NK-92 treated with Interleukin-12 subunit alpha and Interleukin-12 subunit beta, amount 100 ng/mL, for 24 hours (cell line): Measurements from ENCODE around the gene TNFRSF21.

Experiments
- DNase-seq: peaks from one replicate; lab custom pipeline; 2025; lab: John Stamatoyannopoulos, UW

TNFRSF21 gene

DNA sequence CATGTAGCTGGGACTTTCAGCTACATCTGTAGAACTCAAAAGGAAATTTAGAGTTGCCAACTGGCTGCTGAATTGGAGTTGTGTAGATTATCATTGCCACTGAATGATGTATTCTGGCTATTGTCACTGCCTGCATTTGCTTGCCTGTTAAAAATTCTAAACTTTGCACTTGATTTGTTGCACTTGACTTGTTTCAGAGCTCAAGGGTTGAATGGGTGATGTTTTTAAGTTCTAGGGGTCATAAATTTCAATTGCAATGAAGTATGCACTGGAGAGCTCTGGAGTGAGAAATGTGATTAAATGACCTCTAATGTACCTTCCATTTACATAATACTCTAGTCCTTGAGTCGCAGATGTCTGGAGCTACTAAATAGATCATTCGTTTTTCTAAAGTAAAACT is 102.4 kb downstream of the TNFRSF21 start:
- no peak for DNase-seq

DNA sequence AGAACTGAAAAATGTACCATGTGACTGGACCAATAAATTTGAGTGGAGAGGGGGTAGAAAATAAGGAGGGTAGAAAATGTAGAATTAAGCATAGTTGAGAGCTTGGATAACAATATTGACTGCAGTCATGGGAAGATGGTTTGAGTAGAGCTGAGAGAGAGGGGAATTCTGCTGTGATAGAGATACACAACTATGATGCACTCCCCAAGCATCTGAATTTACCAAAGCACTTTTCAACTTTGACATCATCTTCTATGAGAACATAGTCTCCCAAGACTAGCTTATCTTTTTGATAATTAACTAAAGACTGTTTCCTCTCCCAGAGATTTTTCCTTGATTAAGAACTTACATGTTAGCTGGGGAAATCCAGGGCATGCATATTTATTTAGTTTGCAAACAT is 103.1 kb downstream of the TNFRSF21 start:
- no peak for DNase-seq

DNA sequence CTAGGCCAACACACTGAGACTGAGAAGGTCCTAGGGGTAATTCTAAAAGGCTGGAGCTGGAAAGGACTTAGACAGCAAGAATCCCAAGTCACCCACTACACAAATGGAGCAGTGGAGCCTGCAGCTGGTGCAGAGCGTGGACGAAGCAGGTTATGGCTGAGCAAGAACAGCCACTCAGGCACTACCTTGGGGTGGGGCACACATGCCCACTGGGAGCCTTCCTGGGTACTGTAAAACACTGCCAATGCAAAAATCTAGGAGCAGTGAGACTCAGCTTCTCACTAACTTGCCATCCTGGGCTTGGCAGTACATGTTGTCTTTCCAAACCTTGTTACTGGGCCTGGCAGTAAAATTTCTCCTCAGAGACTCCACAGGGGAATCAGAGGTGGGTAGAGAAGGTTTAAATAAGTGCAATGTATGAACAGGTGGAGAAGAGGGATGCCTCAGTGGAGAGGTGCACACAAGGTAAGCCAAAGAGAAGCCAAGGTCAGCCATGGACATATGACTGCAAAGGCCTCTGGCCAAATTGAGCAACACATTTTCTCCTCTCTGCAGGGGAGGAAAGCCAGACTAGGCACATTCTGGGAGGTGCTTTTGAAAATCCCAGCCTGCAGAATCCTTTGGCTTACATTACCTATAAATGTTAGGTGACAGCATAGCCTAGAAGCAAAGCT is 105.6 kb downstream of the TNFRSF21 start:
- no peak for DNase-seq

DNA sequence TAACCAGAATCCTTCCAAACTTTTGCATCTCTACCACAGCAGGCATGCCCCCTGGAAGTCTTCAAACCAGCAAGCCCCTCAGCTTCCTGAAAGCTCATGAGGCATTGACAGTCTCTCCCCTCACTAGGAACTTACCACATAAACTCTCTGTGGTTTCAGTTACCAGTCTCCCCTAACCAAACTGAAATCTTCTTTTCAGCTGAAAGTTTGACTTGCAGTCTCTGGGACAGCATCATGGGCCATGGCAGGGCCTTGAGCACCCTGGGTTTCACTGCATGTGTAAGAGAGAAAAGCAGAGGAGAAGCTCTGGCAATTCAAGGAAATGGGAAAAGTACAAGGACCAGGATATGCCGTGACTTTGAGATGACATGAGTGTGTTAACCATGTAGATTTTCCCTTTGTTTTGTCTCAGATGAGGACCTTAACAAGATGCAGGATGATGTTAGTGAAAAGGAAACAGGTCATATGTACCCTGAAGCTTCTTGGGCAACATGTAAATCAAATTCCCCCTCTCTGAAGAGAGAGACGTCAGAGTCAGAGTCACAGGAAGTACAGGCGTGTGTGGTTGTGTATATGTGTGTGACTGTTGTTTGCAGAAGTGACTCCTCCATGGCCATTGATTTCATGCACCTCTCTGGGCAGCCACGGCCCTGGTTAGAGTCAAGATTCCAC is 106.3 kb downstream of the TNFRSF21 start:
- no peak for DNase-seq

DNA sequence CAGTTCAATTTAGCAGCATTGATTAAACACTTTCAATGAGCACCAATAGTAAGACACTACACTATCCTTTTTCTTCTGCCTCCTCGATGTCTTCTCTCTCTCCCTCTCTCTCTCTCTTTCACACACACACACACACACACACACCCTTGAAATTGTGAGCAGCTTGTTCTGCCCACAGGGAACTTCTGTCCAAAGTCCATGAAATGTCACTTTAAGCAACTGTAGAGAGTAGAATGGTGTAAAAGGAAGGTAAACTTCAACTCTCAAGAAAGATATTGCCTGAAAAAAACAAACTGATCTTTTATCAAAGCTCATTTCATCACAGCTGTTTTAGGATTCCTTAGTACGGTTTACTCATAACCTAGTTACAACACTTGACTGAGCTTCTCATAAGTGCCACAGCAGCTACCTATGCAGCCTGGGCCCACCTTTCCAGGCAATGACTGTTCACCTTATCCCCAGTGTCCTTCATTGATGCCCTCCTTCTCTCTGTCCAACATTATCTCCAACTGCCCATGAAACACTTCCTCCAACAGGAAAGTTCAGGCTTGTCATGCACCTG is 107.0 kb downstream of the TNFRSF21 start:
- DNase-seq = no peak

DNA sequence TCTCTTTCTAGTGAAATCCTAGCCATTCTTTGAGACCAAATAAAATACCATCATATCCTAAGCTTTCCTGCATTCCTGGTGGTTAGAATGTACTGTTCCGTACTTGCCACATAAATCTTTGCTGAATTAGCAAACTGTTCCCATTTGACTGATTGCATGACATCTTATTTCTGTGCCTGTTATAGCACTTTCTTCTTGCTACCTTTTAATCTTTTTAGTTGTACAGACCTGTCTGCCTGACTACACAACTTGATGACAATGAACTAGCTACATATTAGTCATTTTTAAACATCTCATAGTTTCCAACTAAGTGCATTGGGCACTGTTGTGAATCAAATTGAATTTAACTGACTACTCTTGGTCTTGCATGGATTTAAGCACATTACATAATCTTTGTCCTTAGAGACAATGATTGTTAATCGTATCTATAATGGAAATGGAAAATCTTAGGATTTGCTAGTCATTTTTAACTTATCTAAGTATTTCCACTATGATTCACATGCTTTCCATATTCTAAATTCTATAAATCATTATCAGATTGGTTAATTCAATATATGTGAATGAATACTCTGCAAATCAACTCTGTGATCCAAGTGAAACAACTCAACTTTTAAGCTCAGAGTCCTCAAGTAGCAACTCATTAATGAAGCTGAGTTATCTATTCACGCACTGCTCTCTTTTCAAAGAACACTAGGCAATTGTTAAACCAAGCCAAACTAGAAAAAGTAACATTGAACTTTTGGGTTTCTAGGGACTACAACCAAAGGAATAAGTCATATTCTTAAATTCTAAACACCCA is 109.0 kb downstream of the TNFRSF21 start:
- no peak for DNase-seq

DNA sequence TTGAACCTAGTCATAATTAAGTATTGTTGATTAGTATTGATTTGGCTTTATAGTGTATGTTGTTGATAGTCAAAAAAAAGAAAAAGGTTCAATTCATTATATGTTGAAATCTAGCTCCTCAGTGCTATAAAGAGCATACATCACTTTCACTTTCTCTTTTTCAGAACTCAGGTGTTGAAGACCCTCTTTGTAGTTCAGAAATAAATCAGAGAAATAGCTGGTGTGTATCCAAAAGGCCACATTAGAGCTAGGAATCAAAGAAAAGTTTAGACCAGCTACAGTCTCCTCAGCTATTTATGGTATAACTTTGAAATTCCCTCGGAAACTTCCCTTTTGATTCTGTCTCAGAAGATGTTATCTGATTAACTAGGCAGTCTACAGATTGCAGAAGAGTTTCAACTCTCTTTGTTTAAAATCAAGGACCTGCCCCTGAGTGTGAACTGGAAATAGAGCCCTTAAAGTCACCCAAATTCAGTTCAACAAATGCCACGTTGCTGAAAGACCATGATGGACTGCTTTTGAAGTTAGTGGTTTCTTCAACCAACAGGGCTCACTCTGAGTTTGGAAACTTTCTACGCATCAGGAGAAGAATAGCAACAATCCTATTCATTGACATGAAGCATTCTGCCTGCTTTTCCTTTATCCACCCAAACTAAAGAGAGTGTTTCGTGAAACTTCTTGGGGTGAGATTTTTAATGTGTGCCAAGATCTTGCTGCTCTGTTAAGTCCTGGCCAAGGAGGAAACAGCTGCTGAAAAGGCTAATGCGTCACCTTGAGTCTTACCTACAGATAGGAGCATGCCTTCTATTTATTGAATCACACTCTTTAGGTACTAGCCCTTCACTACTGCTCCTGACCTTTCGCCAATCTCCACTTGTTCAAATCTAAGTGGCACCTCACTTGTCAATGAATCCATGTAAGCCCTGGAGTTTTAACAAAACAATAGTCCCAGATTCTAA is 111.7 kb downstream of the TNFRSF21 start:
- no peak for DNase-seq

DNA sequence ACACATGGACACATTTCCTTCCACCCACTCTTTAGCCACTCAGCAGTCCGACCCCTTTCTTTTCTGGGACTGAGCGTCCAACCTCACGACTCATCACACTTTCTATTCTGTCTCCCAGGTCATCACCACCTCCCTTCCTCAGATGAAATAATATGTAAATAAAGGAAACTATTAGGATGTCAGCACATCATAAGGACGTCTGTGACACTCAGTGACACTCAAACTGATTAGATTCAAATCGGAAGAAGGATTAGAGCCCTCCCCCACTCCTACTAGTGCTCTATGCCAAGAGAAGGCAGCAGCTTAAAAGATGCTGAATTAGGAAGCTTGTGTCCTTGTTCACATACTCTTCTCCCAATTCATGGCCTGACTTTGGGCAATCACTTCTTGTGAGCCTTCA is 113.6 kb downstream of the TNFRSF21 start:
- no peak for DNase-seq

DNA sequence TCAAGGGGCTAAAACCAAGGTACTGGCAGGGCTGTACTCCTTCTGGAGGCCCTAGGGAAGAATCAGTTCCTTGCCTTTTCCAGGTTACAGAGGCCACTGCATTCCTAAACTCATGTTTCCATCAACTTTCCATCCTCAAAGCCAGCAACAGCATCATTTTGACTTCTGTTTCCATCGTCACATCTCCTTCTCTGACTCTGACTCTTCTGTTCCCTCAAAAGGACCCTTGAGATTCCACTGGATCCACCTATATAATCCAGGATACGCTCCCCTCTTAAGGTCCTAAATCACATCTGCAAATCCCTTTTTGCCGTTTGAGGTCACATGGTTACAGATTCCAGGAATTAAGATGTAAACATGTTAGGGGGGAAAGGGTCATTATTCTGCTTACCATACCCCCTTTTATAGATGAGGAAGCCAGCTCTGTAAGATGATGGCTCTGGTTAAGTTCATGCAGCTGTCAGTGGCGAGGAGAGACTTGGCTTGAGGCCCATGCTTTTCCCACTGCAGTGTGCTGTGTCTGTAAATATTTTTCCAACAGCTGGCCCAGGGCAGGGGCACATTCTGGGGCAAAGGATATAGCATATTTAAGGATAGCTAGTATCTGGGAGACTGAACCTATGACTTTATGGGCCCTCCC is 114.6 kb downstream of the TNFRSF21 start:
- no peak for DNase-seq

DNA sequence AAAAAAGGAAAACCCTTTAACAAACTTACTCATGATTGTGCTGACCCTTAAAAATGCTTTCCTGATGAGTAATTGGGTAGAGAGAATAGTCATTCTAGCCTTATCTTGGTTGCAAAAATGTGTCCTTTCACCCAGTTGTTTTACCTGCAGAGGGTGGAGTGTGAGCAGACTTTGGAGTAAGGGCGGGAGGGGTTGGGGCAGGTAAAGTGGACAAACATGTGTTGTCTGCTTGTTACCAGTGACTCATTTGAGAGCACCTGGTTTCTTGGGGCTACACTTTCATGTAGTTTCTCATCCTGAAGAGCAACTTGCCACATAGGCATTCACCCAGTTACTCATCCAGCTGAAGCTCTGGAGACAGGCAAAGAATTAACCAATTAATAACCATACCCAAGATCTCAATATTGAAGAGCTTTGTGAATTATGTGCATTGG is 121.1 kb downstream of the TNFRSF21 start:
- DNase-seq = no peak

DNA sequence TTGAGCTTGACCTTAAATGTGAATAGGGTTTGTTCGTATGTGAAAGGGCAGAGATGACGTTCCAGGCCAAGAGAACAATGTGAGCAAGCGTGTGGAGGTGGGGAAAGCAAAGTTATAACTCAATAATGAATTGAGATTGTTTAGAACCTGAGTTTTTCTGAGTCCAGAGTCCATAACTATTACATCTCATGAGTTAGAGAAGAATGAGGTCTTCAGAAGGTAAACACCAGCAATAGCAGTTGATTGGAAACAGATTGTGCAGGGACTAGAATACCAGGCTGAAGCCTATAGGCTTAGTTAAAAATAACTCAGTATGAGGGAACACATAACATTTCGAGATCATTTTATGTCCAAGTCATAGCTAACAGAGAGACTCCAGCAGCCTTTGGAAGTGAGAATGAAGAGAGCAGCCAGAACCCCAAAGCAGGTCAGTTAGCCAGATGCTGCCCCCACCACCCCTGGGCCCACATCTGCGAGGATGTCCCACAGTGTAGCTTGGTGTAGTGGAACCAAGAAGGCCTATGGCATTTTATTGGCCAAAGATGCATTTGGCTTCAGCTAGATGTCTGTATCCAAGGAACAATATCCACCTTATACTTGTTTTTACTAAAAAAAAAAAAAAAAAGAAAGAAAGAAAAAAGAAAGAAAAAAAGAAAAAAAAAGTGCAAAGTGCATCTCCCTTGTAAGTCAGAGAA is 121.7 kb downstream of the TNFRSF21 start:
- no peak for DNase-seq

DNA sequence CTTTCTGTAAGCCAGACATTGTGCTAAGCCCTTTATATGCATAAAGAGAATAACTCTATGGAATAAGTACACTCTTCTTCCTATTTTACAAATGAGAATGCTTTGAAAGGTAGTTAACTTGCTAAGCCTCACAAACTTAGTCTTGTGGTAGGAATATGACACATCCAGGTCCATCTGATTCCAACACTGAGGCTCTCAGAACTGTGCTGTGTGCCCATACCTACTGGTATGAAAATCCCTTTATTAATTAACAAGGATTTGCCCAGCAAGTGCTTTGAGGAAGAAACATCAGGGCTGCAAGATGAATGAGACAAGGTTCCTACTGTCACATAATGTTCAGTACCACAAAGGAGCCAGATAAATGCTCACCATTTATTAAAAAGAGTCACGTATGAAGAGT is 122.6 kb downstream of the TNFRSF21 start:
- DNase-seq = no peak

DNA sequence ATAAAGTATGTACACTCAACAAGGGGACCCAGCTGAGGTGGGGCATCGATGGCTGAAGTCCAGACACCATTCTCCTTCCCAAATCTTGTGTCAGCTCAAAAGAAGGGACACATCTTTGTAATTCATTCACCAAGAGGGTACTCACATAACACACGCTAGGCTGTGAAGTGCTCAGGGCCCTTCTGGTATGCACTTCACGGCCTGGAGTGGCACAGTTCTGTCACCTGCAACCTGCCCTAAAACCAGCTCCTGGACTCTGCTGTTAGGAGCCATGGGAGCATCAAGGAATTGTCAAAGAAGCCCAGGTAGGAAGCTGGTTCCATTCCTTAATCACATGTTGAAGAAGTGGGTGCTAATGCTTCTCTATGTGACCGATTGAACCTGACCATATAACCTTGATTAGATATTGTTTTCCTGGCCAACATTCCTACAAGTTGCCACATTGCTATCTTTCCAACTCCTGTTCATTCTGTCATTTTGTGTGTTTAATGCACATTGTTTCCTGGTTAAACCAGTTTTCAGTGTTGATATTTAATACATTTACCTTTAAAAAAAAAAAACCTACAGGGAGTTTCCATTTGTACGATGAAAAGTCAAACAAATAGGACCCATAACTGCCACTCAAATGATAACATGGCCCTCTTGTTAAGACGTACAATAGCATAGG is 127.3 kb downstream of the TNFRSF21 start:
- DNase-seq = no peak

DNA sequence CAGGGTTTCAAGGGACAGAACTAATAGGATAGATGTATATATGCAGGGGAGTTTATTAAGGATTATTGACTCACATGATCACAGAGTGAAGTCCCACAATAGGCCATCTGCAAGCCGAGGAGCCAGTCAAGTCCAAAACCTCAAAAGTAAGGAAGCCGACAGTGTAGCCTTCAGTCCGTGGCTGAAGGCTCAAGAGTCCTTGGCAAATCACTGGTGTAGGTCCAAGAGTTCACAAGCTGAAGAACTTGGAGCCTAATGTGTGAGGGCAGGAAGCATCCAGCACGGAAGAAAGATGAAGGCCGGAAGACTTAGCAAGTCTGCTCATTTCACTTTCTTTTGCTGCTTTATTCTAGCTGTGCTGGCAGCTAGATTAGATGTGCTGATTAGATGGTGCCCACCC is 128.0 kb downstream of the TNFRSF21 start:
- no peak for DNase-seq
